Measurements from ENCODE around the gene SLC5A12.

The SLC5A12 gene

GRCh38 chr11:26721948-26722475 is at the start of gene SLC5A12:
Gene SLC5A12, minus strand, starts transcription at chr11:26722060. Its CDS starts 346 bp downstream, at chr11:26721714.
- DNase-seq, result no peak

GRCh38 chr11:26769027-26769426 is 47.2 kb upstream of the SLC5A12 start:
- no peak for DNase-seq

- no peak for DNase-seq
These were observed 45.2 kb upstream of the SLC5A12 start for GRCh38 chr11:26767060-26767459.

GRCh38 chr11:26765323-26765722 is 43.5 kb upstream of the SLC5A12 start:
- no peak for DNase-seq

- no peak for DNase-seq
These were observed 43.0 kb upstream of the SLC5A12 start for GRCh38 chr11:26764825-26765224.

GRCh38 chr11:26764315-26764714 is 42.5 kb upstream of the SLC5A12 start:
- DNase-seq, result no peak

- no peak for DNase-seq
These were observed 40.2 kb upstream of the SLC5A12 start for GRCh38 chr11:26762089-26762488.

- no peak for DNase-seq
These were observed 39.5 kb upstream of the SLC5A12 start for GRCh38 chr11:26761361-26761809.

- no peak for DNase-seq
These were observed 36.1 kb upstream of the SLC5A12 start for GRCh38 chr11:26757995-26758394.

- no peak for DNase-seq
These were observed 33.9 kb upstream of the SLC5A12 start for GRCh38 chr11:26755762-26756161.

- DNase-seq, result peak; percentile 67
These were observed 32.1 kb upstream of the SLC5A12 start for GRCh38 chr11:26753723-26754504.

GRCh38 chr11:26749927-26750326 is 28.1 kb upstream of the SLC5A12 start:
- DNase-seq, result no peak

- no peak for DNase-seq
These were observed 21.8 kb upstream of the SLC5A12 start for GRCh38 chr11:26743622-26744021.

- DNase-seq, result no peak
These were observed 21.1 kb upstream of the SLC5A12 start for GRCh38 chr11:26742966-26743365.

GRCh38 chr11:26741036-26741435 is 19.2 kb upstream of the SLC5A12 start:
- DNase-seq, result no peak

GRCh38 chr11:26739366-26740073 is 17.7 kb upstream of the SLC5A12 start:
- DNase-seq, result no peak

- no peak for DNase-seq
These were observed 12.8 kb upstream of the SLC5A12 start for GRCh38 chr11:26734691-26735090.

GRCh38 chr11:26731084-26731456 is 9.2 kb upstream of the SLC5A12 start:
- no peak for DNase-seq

GRCh38 chr11:26730414-26731083 is 8.7 kb upstream of the SLC5A12 start:
- DNase-seq, result no peak

GRCh38 chr11:26729284-26729683 is 7.4 kb upstream of the SLC5A12 start:
- no peak for DNase-seq

GRCh38 chr11:26726960-26727359 is 5.1 kb upstream of the SLC5A12 start:
- DNase-seq, result no peak

- no peak for DNase-seq
These were observed 1.9 kb downstream of the SLC5A12 start for GRCh38 chr11:26719998-26720397.

- no peak for DNase-seq
These were observed 2.4 kb downstream of the SLC5A12 start for GRCh38 chr11:26719289-26719973.

Measured in midbrain (tissue), 1 donor.